ENCODE results near the gene GTSE1. TPM values are rescaled to one million over a fixed set of nuclear protein-coding genes. Genes with fewer than 3 reads are reported as not detected.

GTSE1 gene
- total RNA-seq, 1 experiment from 2014 or later = 55.1 TPM

- no peaks in the 10 kb centered on the region for H3K27me3 Mint-ChIP-seq (ENCODE audit: insufficient read depth, unreplicated experiment)
- ChIA-PET POLR2A (interaction anchor here (0.5 to 0.7 kb wide), 3 partner anchors 28 to 292 kb away, joined by 3 read pairs; no protein-coding TSS in a partner anchor), CTCF (interaction anchor here (0.6 to 2.1 kb wide), 5 partner anchors 10 to 165 kb away, joined by 3 to 17 read pairs (median 4); partner anchors contain the start of gene TRMU)
- H3K27ac Mint-ChIP-seq (ENCODE audit: unreplicated experiment) = peak overlapping the region; percentile 99
- Histone ChIP-seq H3K9me3 (peaks cover 13% of the 10 kb centered on the region), H3K4me3 (ENCODE audit: low read depth, low read length) (peak overlapping the region; percentile 21), H3K27me3 (replicated peaks; ENCODE audit: control insufficient read depth, insufficient read depth, low read length) (no peaks in the 10 kb centered on the region), H3K4me1 (peaks cover 40% of the 10 kb centered on the region), H3K36me3 (ENCODE audit: control insufficient read depth, insufficient read depth, low read length) (0 out of 2 replicates have a peak, but pooled peaks cover 2% of the 10 kb centered on the region)
- intact Hi-C loops (cut with micrococcal nuclease; ENCODE audit: unreplicated experiment) = loop anchor here (1.0 to 5.0 kb wide), 3 partner anchors 7 to 151 kb away; no protein-coding TSS in a partner anchor
- peak; percentile 96 to 98 for DNase-seq
- H3K36me3 Mint-ChIP-seq (ENCODE audit: insufficient read depth, unreplicated experiment) = peaks cover 67% of the 10 kb centered on the region
- peak overlapping the region; percentile 76 for H3K4me3 Mint-ChIP-seq (ENCODE audit: unreplicated experiment)
- BruUV-seq (replicated peaks) = no TSS peak
- peaks cover 23% of the 10 kb centered on the region for H3K9me3 Mint-ChIP-seq (ENCODE audit: unreplicated experiment)
- H3K4me1 Mint-ChIP-seq (ENCODE audit: low read depth, unreplicated experiment) = peaks cover 47% of the 10 kb centered on the region
- TF ChIP-seq CTCF (IDR thresholded peaks at IDR 0.05; ENCODE audit: insufficient read depth in 1 of 2, low read depth in 1 of 2, low read length in 1 of 2, severe bottlenecking in 1 of 2, unreplicated experiment in 1 of 2) = no peak
These were observed 81.1 kb downstream of the GTSE1 start for GRCh38 chr22:46377525-46378425.

- H3K4me1 Mint-ChIP-seq (ENCODE audit: low read depth, unreplicated experiment) = peaks cover 47% of the 10 kb centered on the region
- H3K4me3 Mint-ChIP-seq (ENCODE audit: unreplicated experiment) = peak overlapping the region; percentile 76
- H3K4me1 ChIP-seq = peaks cover 40% of the 10 kb centered on the region
- DNase-seq = peak in 1 of 2 experiments; percentile 39
- CTCF ChIA-PET = interaction anchor here (0.6 to 2.1 kb wide), 5 partner anchors 11 to 164 kb away, joined by 3 to 17 read pairs (median 4); partner anchors contain the start of gene TRMU
- peaks cover 23% of the 10 kb centered on the region for H3K9me3 Mint-ChIP-seq (ENCODE audit: unreplicated experiment)
- intact Hi-C loops (cut with micrococcal nuclease; ENCODE audit: unreplicated experiment) = loop anchor here (1.0 to 5.0 kb wide), 2 partner anchors 8 to 54 kb away; no protein-coding TSS in a partner anchor
- H3K36me3 Mint-ChIP-seq (ENCODE audit: insufficient read depth, unreplicated experiment) = peaks cover 69% of the 10 kb centered on the region
- TSS peak; percentile 85 for BruUV-seq (replicated peaks)
- no peaks in the 10 kb centered on the region for H3K27me3 Mint-ChIP-seq (ENCODE audit: insufficient read depth, unreplicated experiment)
- no peaks in the 10 kb centered on the region for H3K27me3 ChIP-seq (replicated peaks; ENCODE audit: control insufficient read depth, insufficient read depth, low read length)
- peak overlapping the region; percentile 99 for H3K27ac Mint-ChIP-seq (ENCODE audit: unreplicated experiment)
- TF ChIP-seq CTCF (IDR thresholded peaks at IDR 0.05; ENCODE audit: insufficient read depth in 1 of 2, low read depth in 1 of 2, low read length in 1 of 2, severe bottlenecking in 1 of 2, unreplicated experiment in 1 of 2) = no peak
- H3K36me3 ChIP-seq (ENCODE audit: control insufficient read depth, insufficient read depth, low read length) = 0 out of 2 replicates have a peak, but pooled peaks cover 2% of the 10 kb centered on the region
- H3K4me3 ChIP-seq (ENCODE audit: low read depth, low read length) = no peak overlapping the region
- peaks cover 13% of the 10 kb centered on the region for H3K9me3 ChIP-seq
- POLR2A ChIA-PET = interaction anchor here (0.5 to 0.7 kb wide), 2 partner anchors 28 to 293 kb away, joined by 3 read pairs; no protein-coding TSS in a partner anchor
These were observed 81.9 kb downstream of the GTSE1 start for GRCh38 chr22:46378426-46379065.
